MCF 10A (cell line): ENCODE results near the gene SELENOP. TPM values are rescaled to one million over a fixed set of nuclear protein-coding genes. Genes with fewer than 3 reads are reported as not detected.
A peak's percentile ranks its signal among the peaks of the same experiment; 100 is the strongest.
"Not testable (repeated sequence)": the region's sequence is repeated elsewhere in the genome, so short reads cannot be mapped to it uniquely, and the experiment has no call there.

Experiments used
- BruUV-seq: library from RNA; stranded (reverse); fragments of 400-500 nt; replicated peaks from 2 replicates; lab custom pipeline; 2021; lab: Mats Ljungman, UMichigan
- CTCF ChIA-PET: fragments of 300-600 bp; sonication (Branson Sonifier 250); formaldehyde crosslinking; extraction: SDS; loops from one replicate; lab custom pipeline; 2021; ENCODE audit warnings: antibody characterized with exemption, inconsistent platforms; lab: Yijun Ruan, JAX
- POLR2A ChIA-PET: fragments of 300-600, 350-650 bp; sonication (Branson Sonifier 250); formaldehyde crosslinking; extraction: SDS; loops from one replicate; lab custom pipeline; 2020; ENCODE audit warnings: antibody characterized with exemption, inconsistent platforms; lab: Yijun Ruan, JAX
- DNase-seq: peaks from one replicate; pipeline ENCODE4 v3.0.0-alpha.2; 2018; ENCODE audit not compliant: unreplicated experiment
- H3K27ac Mint-ChIP-seq: one replicate; pipeline ENCODE4 v1.8.0; 2022; ENCODE audit warnings: mild to moderate bottlenecking, low read depth, mixed read lengths; ENCODE audit not compliant: unreplicated experiment
- H3K27me3 Mint-ChIP-seq: one replicate; pipeline ENCODE4 v1.8.0; 2022; ENCODE audit warnings: mixed read lengths; ENCODE audit not compliant: insufficient read depth, unreplicated experiment
- H3K36me3 Mint-ChIP-seq: one replicate; pipeline ENCODE4 v1.8.0; 2022; ENCODE audit warnings: mild to moderate bottlenecking, moderate library complexity, mixed read lengths; ENCODE audit not compliant: insufficient read depth, unreplicated experiment
- H3K4me1 Mint-ChIP-seq: one replicate; pipeline ENCODE4 v1.8.0; 2022; ENCODE audit warnings: mixed read lengths; ENCODE audit not compliant: insufficient read depth, unreplicated experiment
- H3K4me3 Mint-ChIP-seq: one replicate; pipeline ENCODE4 v1.8.0; 2022; ENCODE audit warnings: mild to moderate bottlenecking, moderate library complexity, mixed read lengths; ENCODE audit not compliant: unreplicated experiment
- H3K9me3 Mint-ChIP-seq: one replicate; pipeline ENCODE4 v1.8.0; 2022; ENCODE audit warnings: mixed read lengths; ENCODE audit not compliant: unreplicated experiment
- CTCF ChIP-seq: fragments of 200-600 bp; IDR thresholded peaks from one replicate; pipeline ENCODE4 v1.8.0; 2022; ENCODE audit warnings: antibody characterized with exemption, mild to moderate bottlenecking; ENCODE audit not compliant: unreplicated experiment
- intact Hi-C: fragments of 100-400 bp; cut with micrococcal nuclease; formaldehyde crosslinking; loops from 2 replicates; pipeline ENCODE4 v1.14.1; 2022
- total RNA-seq: library from RNA; stranded (reverse); gene quantifications from 2 replicates; pipeline ENCODE4 v1.2.3, GENCODE V29; 2022

SELENOP gene
- total RNA-seq, 1 experiment from 2014 or later = 8.3 TPM

- Mint-ChIP-seq H3K36me3 (no peaks in the 10 kb centered on the region), H3K27ac (peak overlapping the region; percentile 49), H3K27me3 (no peaks in the 10 kb centered on the region), H3K9me3 (no peaks in the 10 kb centered on the region), H3K4me1 (no peaks in the 10 kb centered on the region), H3K4me3 (no peak overlapping the region)
- peak; percentile 17 for DNase-seq
- no TSS peak for BruUV-seq
- CTCF ChIA-PET = no interaction called here
- intact Hi-C loops = no loop called here
- TF ChIP-seq CTCF = no peak
- POLR2A ChIA-PET = interaction anchor here (0.7 to 1.5 kb wide), 5 partner anchors 9 to 50 kb away, joined by 3 to 4 read pairs (median 3); partner anchors contain the start of gene SELENOP
These were observed 39.8 kb upstream of the SELENOP start for GRCh38 chr5:42851481-42851880.

GRCh38 chr5:42848545-42848944 lies 36.9 kb upstream of the SELENOP start:
- peaks cover 4% of the 10 kb centered on the region for H3K4me1 Mint-ChIP-seq
- BruUV-seq = no TSS peak
- POLR2A ChIA-PET = interaction anchor here (3.0 kb wide), 1 partner anchor 9 kb away, joined by 16 read pairs; no protein-coding TSS in a partner anchor

GRCh38 chr5:42844408-42844807 lies 32.7 kb upstream of the SELENOP start:
- DNase-seq, H3K27ac Mint-ChIP-seq, H3K36me3 Mint-ChIP-seq, H3K27me3 Mint-ChIP-seq, BruUV-seq, intact Hi-C loops, H3K9me3 Mint-ChIP-seq, H3K4me3 Mint-ChIP-seq: not testable (repeated sequence)
- ChIA-PET POLR2A (interaction anchor here (1.5 to 3.3 kb wide), 3 partner anchors 13 to 44 kb away, joined by 3 to 29 read pairs (median 20); partner anchors contain the start of gene SELENOP), CTCF (interaction anchor here (0.9 kb wide), 1 partner anchor 261 kb away, joined by 3 read pairs; no protein-coding TSS in a partner anchor)
- H3K4me1 Mint-ChIP-seq = peaks cover 27% of the 10 kb centered on the region

More at GRCh38 chr5:42848545-42848944, 36.9 kb upstream of the SELENOP start:
- intact Hi-C loops = no loop called here
- Mint-ChIP-seq H3K9me3 (no peaks in the 10 kb centered on the region), H3K4me3 (no peak overlapping the region), H3K27me3 (no peaks in the 10 kb centered on the region), H3K36me3 (no peaks in the 10 kb centered on the region), H3K27ac (no peak overlapping the region)
- no peak for DNase-seq
- no peak for TF ChIP-seq CTCF
- CTCF ChIA-PET = no interaction called here

GRCh38 chr5:42843675-42844292 lies 32.1 kb upstream of the SELENOP start:
- Mint-ChIP-seq H3K27ac (no peak overlapping the region), H3K4me3 (no peak overlapping the region), H3K4me1 (peaks cover 27% of the 10 kb centered on the region), H3K36me3 (no peaks in the 10 kb centered on the region), H3K27me3 (no peaks in the 10 kb centered on the region), H3K9me3 (no peaks in the 10 kb centered on the region)
- CTCF ChIA-PET = interaction anchor here (0.6 to 0.9 kb wide), 4 partner anchors 12 to 260 kb away, joined by 3 read pairs; no protein-coding TSS in a partner anchor
- intact Hi-C loops = no loop called here
- DNase-seq = no peak
- no peak for TF ChIP-seq CTCF
- BruUV-seq = no TSS peak
- POLR2A ChIA-PET = interaction anchor here (0.8 to 3.3 kb wide), 8 partner anchors 9 to 222 kb away, joined by 3 to 29 read pairs (median 4); partner anchors contain the start of gene SELENOP
